ENCODE measurements around the gene MT3. TPM values are rescaled to one million over a fixed set of nuclear protein-coding genes. Genes with fewer than 3 reads are reported as not detected.

Gene MT3
- total and polyA plus RNA-seq, 2 of the 13 experiments (the other 11 are each of a cell fraction or from before 2014, with no cell fraction given), result not detected

GRCh38 chr16:56551796-56552738 lies 37.3 kb upstream of the MT3 start (continued):
- no peak; the same call in 1 of the 2 replicates for TF ChIP-seq TRIM24 (CRISPR knock-in tag; IDR thresholded peaks at IDR 0.05)
- TF ChIP-seq TARDBP (CRISPR knock-in tag; IDR thresholded peaks at IDR 0.05), result peak; percentile 82; the same call in 1 of the 2 replicates
- no peak for TF ChIP-seq ZXDC (CRISPR knock-in tag; IDR thresholded peaks at IDR 0.05)
- no peak for TF ChIP-seq SIN3A (IDR thresholded peaks at IDR 0.05; ENCODE audit: borderline replicate concordance, low read depth, low read length)
- no peak for TF ChIP-seq ZBTB39 (CRISPR knock-in tag; IDR thresholded peaks at IDR 0.05)
- TF ChIP-seq DMTF1 (CRISPR knock-in tag; IDR thresholded peaks at IDR 0.05), result no peak
- TF ChIP-seq HOXA3 (CRISPR knock-in tag; IDR thresholded peaks at IDR 0.05), result peak; percentile 40
- no peak for TF ChIP-seq KLF15 (CRISPR knock-in tag; IDR thresholded peaks at IDR 0.05; ENCODE audit: borderline replicate concordance)
- no peak for TF ChIP-seq KLF12 (CRISPR knock-in tag; IDR thresholded peaks at IDR 0.05; ENCODE audit: borderline replicate concordance)
- no peak; the same call in 1 of the 2 replicates for TF ChIP-seq ZFP36L1 (CRISPR knock-in tag; IDR thresholded peaks at IDR 0.05)

Measured in HepG2 (cell line).